ENCODE data around the gene HIP1R. TPM values are rescaled to one million over a fixed set of nuclear protein-coding genes. Genes with fewer than 3 reads are reported as not detected.
"Not testable (repeated sequence)": the region's sequence is repeated elsewhere in the genome, so short reads cannot be mapped to it uniquely, and the experiment has no call there.

Gene HIP1R
- total RNA-seq, 1 donor = 11.1 TPM

DNA sequence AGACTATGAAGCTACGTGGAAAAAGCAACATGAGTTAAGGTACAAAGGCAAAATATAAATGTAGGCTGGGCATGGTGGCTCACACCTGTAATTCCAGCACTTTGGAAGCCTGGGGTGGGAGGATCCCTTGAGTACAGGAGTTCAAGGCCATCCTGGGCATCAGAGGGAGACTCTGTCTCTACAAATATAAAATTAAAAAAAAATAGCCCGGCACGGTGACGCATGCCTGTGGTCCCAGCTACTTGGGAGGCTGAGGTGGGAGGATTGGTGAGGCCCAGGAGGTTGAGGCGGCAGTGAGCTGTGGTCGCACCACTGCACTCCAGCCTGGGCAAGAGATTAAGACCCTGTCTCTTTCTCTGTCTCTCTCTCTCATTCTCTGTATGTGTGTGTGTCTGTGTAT lies 64.6 kb downstream of the HIP1R start:
- H3K4me3 ChIP-seq (ENCODE audit: low read depth, low read length) = no peak overlapping the region
- DNase-seq (ENCODE audit: low read depth) = no peak
- no peak for TF ChIP-seq CTCF (IDR thresholded peaks at IDR 0.05; ENCODE audit: insufficient read depth, low read length)

GRCh38 chr12:122902854-122903692 lies 67.8 kb downstream of the HIP1R start:
- H3K4me3 ChIP-seq (ENCODE audit: low read depth, low read length) = no peak overlapping the region
- DNase-seq (ENCODE audit: low read depth) = no peak
- TF ChIP-seq CTCF (IDR thresholded peaks at IDR 0.05; ENCODE audit: insufficient read depth, low read length) = no peak

- no peak for TF ChIP-seq CTCF (IDR thresholded peaks at IDR 0.05; ENCODE audit: insufficient read depth, low read length)
- no peak overlapping the region for H3K4me3 ChIP-seq (ENCODE audit: low read depth, low read length)
- DNase-seq (ENCODE audit: low read depth) = no peak
These were observed 68.4 kb downstream of the HIP1R start for GRCh38 chr12:122903693-122904034.

- H3K4me3 ChIP-seq (ENCODE audit: low read depth, low read length); DNase-seq (ENCODE audit: low read depth): not testable (repeated sequence)
These were observed 70.0 kb downstream of the HIP1R start for GRCh38 chr12:122905258-122905657.

DNA sequence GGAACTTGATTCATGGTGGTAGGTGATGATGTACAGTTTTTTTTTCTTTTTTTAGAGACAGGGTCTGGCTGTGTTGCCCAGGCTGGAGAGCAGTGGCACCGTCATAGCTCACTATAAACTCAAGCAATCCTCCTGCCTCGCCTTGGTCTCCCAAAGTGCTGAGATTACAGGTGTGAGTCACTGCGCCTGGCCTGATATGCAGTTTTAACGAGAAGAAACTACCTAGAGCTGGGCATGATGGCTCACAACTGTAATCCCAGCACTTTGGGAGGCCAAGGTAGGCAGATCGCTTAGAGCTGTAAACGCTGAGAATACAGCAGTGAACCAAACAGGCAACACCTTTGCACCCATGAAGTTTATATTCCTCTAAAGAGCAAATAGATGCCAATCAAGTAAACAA lies 73.7 kb downstream of the HIP1R start:
- H3K4me3 ChIP-seq (ENCODE audit: low read depth, low read length) = no peak overlapping the region
- DNase-seq (ENCODE audit: low read depth) = no peak
- no peak for TF ChIP-seq CTCF (IDR thresholded peaks at IDR 0.05; ENCODE audit: insufficient read depth, low read length)

DNA sequence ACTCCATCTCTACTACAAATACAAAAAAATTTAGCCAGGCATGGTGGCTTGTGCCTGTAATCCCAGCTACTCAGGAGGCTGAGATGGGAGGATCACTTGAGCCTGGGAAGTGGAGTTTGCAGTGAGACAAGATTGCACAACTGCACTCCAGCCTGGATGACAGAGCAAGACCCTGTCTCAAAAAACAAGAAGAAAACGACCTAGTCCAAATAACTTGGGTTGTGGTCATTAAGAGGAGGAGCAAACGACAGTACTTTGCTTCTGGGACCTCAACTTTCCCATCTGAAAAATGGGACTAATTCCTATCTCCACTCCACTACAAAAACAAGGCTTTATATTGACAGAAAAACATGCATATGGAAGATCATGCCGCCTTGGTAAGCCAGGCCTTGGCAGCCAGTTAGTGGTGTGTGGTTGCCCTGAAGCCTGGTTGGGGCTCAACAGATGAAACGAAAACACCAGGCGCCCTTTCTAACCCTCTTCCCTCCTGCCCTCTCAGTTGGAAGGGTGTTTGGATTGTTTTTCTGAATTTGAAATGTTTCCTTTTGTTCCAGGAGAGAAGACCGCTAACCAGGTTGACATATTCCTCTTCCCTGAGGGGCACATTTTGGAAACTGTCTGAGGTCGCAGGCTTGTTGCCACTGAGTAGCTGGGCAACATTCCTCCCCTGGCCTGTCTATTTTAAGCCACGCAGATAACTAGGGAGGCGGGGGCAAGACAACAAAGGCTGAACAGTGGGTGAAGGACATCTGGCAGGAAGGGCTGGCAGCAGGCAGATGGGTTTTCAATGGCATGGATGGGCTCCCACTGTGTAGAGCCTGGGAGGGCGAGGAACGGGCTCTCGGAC lies 74.4 kb downstream of the HIP1R start:
- no peak overlapping the region for H3K4me3 ChIP-seq (ENCODE audit: low read depth, low read length)
- TF ChIP-seq CTCF (IDR thresholded peaks at IDR 0.05; ENCODE audit: insufficient read depth, low read length) = no peak
- DNase-seq (ENCODE audit: low read depth) = no peak

Other genes with a start within 250 kb of the HIP1R start
- 0.25 TPM in 1 of 2 replicates, not detected in the other for gene HCAR2, start 132.1 kb upstream of the HIP1R start, total RNA-seq (ENCODE audit: low replicate concordance)
- 0.41 TPM in 1 of 2 replicates, not detected in the other for gene HCAR3, start 118.6 kb upstream of the HIP1R start, total RNA-seq (ENCODE audit: low replicate concordance)
- 1.5 and 2.2 TPM in 2 replicates for gene HCAR1, start 104.6 kb upstream of the HIP1R start, total RNA-seq (ENCODE audit: low replicate concordance)
- 60.6 and 69.7 TPM in 2 replicates for gene DENR, start 82.6 kb upstream of the HIP1R start, total RNA-seq (ENCODE audit: low replicate concordance)
- 0.90 and 0.98 TPM in 2 replicates for gene CCDC62, start 60.9 kb upstream of the HIP1R start, total RNA-seq (ENCODE audit: low replicate concordance)
- 12.5 and 17.8 TPM in 2 replicates for gene VPS37B, start 60.7 kb downstream of the HIP1R start, total RNA-seq (ENCODE audit: low replicate concordance)
- 4.4 and 10.3 TPM in 2 replicates for gene ABCB9, start 131.0 kb downstream of the HIP1R start, total RNA-seq (ENCODE audit: low replicate concordance)
- gene OGFOD2, start 139.8 kb downstream of the HIP1R start, total RNA-seq (ENCODE audit: low replicate concordance) = 10.3 and 21.4 TPM in 2 replicates
- gene ARL6IP4, start 145.2 kb downstream of the HIP1R start, total RNA-seq (ENCODE audit: low replicate concordance) = 110 and 240 TPM in 2 replicates